Measurements from ENCODE around the gene ITPKB.

ITPKB gene

DNA sequence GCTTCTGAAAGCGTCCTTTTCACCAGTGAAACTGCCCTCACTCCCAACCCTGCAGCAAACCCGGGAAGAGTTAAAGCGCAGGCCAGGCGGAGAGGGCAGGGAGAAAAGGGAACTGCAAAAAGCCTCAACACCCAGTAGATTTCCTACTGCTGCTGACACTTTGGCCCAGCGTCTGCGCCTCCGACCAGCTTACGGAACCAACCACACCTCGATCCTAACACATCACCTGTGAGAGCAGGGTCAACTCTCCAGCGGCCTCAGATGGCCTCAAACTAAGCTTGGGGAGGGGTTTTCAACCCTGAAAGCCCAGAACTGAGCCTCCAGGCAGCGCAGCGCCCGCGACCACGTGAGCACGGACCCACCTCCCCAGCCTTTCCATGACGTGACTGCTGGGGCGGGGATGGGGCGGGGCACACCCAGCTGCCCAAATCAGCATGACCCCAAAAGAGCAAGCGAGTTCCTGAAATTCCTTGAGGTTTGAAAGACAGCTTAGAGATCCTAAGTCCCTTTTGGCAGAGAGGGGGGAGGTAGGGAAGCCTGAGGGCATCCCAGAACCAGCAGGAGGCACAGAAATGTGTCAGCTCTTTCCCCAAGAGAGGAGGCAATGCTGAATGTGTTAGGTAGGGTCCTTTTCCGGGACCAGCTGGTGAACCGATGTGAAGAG lies 59.1 kb downstream of the ITPKB start:
- Histone ChIP-seq H3K4me3 (peak overlapping the region; percentile 69), H3K27ac (peak overlapping the region; percentile 95 to 97)
- DNase-seq (ENCODE audit: low spot score), result peak; percentile 97
- TF ChIP-seq, protein P1, sequence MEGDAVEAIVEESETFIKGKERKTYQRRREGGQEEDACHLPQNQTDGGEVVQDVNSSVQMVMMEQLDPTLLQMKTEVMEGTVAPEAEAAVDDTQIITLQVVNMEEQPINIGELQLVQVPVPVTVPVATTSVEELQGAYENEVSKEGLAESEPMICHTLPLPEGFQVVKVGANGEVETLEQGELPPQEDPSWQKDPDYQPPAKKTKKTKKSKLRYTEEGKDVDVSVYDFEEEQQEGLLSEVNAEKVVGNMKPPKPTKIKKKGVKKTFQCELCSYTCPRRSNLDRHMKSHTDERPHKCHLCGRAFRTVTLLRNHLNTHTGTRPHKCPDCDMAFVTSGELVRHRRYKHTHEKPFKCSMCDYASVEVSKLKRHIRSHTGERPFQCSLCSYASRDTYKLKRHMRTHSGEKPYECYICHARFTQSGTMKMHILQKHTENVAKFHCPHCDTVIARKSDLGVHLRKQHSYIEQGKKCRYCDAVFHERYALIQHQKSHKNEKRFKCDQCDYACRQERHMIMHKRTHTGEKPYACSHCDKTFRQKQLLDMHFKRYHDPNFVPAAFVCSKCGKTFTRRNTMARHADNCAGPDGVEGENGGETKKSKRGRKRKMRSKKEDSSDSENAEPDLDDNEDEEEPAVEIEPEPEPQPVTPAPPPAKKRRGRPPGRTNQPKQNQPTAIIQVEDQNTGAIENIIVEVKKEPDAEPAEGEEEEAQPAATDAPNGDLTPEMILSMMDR (IDR thresholded peaks at IDR 0.05), result no peak

DNA sequence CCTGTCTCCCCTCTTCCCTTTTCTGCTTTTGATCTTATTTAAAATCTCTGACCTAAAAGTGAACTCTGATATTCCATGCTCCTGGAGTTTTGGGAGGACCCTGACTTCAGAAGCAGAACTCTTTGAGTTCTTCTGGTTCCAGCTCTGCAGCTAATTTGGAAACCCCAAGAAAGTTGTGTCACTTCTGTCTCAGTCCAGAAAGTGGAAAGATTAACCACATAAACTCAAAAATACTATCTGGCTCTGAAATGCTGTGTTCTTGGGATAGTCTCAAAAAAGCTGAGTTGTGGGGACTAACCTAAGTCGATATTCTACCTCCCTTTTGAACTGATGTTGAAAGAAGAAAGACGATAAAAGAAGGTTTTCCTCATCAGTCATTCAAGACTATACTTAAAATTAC lies 59.8 kb downstream of the ITPKB start:
- peak overlapping the region; percentile 95 to 97 for H3K27ac ChIP-seq
- no peak overlapping the region for H3K4me3 ChIP-seq
- TF ChIP-seq, protein P1 (IDR thresholded peaks at IDR 0.05), result no peak
- DNase-seq (ENCODE audit: low spot score), result no peak

DNA sequence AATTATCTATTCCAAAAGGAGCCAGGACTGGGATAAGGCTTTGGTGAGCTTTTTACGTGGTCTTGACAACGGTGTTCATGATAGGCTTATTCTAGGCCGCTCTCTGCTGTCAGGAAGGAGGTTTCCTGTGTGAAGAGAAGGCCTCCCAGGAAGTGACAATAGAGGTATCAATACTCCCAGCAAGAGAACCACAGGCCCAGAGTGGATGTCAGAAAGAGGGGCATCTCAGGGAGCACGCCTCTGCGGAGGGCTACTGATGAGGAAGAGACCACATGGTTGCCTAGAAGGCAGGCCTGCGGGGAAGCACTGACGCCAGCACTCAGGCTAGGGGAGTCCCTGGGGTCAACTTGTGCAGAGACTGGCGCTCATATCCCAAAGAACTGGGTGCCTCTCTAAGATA lies 60.4 kb downstream of the ITPKB start:
- Histone ChIP-seq H3K27ac (peak overlapping the region; percentile 95 to 97), H3K4me3 (no peak overlapping the region)
- TF ChIP-seq, protein P1 (IDR thresholded peaks at IDR 0.05), result no peak
- no peak for DNase-seq (ENCODE audit: low spot score)

DNA sequence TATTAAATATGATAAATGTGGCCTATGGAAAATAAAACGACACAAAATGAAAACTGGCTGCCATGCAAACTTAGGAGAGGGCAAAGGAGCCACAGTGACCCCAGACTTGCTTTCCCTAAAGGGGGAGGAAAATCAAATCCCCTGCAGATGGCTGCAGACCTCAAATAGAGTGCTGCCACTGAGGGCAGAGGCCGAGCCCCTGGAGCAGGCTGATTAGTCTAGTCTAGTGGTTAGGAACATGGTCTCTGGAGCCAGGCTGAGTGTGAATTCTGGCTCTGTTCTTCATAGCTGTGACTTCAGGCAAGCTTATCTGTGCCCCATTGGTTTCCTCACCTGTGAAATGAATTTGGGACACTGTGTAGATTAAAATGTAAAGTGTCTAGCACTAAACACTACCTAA lies 60.8 kb downstream of the ITPKB start:
- TF ChIP-seq, protein P1 (IDR thresholded peaks at IDR 0.05), result no peak
- Histone ChIP-seq H3K4me3 (no peak overlapping the region), H3K27ac (peak overlapping the region; percentile 95 to 97)
- DNase-seq (ENCODE audit: low spot score), result no peak

DNA sequence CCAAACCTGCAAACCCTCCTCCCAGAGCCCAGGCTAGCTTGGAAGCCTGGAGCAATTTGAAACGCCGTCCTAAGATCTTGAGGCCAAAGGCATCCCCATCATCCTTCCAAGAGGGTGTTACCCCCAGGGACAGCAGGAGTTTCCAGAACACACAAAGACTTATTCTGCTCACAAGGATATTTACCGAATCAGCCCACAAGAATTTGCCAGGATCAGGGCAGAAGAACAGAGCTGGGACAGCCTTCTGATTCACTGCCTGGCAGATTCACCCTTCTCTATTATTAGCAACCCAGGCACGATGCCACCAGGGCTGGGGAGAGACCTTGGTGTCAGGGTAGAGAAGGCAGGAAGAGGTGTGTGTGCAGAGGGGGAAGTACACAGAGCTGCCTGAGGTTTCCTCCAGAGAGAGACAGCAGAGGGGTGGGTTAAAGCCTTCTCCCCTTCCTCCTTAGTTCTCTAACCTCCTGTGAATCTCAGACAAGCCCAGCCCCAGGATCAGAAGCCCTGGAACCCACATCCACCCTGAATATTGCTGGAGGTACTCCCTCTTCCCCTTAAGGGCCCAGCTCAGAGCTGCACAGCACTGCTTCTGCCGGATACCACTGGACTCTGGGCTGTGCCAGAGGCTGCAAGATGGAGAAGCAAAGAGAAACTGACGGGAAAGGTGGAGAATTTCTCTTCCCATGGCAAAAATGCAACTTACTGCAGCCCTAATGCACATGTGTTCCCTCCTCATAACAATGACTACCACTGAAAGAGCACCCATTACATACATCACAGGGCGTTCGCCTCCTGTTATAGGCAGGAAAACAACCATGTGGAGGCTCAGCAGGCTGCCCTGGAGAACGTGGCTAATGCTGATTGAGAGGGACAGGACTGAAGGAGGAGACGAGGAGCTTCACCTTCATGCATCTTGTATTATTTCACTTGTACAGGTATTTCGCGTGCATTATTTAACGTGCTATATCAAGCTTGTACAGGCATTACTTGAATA lies 61.8 kb downstream of the ITPKB start:
- TF ChIP-seq, protein P1 (IDR thresholded peaks at IDR 0.05), result no peak
- peak overlapping the region; percentile 46 for H3K4me3 ChIP-seq
- DNase-seq (ENCODE audit: low spot score), result peak; percentile 87

DNA sequence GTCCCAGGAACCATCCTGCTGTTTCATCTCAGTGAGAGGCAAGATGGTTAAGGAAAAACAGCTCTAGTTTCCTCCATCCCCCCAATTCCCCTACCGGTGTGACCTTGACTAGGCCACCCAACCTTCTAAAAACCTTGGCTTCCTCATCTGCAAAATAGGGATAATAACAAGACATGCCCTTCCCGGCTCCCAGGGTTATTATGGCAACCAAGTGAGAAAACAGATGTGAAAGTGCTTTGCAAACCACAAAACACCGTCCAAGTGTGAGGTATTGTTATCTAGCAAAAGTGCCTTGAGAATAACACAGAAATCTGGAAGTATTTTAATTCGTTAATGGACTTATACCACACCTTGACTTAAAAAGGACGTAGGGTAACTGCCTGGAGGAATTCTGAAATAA lies 62.7 kb downstream of the ITPKB start:
- Histone ChIP-seq H3K4me3 (no peak overlapping the region), H3K27ac (peak overlapping the region; percentile 72 to 92)
- TF ChIP-seq, protein P1 (IDR thresholded peaks at IDR 0.05), result no peak
- no peak for DNase-seq (ENCODE audit: low spot score)

More for the DNA sequence above, 61.8 kb downstream of the ITPKB start:
- peak overlapping the region; percentile 72 to 92 for H3K27ac ChIP-seq

Measured in coronary artery (tissue), 2 donors.